ENCODE measurements around the gene MFAP2.
A peak's percentile ranks its signal among the peaks of the same experiment; 100 is the strongest.
"Not testable (repeated sequence)": the region's sequence is repeated elsewhere in the genome, so short reads cannot be mapped to it uniquely, and the experiment has no call there.

MFAP2 gene

DNA sequence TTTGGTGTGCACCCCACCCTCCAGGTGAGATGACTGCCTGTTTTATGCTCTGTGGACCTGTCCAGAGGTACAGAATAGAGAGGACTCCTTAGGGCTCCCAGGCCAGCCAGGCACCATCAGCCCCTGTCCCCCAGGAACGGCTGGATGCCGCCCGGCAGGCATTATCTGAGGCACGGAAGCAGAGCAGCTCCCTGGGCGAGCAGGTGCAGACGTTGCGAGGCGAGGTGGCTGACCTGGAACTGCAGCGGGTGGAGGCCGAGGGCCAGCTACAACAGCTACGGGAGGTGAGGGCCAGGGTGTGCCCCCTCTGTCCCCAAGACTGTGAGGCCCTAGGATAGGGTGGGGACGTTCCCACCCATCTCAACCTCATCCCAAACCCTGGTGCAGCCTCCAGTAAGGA is 10.8 kb downstream of the MFAP2 start:
- Histone ChIP-seq H3K36me3 (ENCODE audit: control insufficient read depth, insufficient read depth, low read length, severe bottlenecking) (peaks cover 9% of the 10 kb centered on the region), H3K27me3 (replicated peaks; ENCODE audit: control insufficient read depth, insufficient read depth, low read length) (no peaks in the 10 kb centered on the region), H3K4me3 (ENCODE audit: low read length) (no peak overlapping the region)

DNA sequence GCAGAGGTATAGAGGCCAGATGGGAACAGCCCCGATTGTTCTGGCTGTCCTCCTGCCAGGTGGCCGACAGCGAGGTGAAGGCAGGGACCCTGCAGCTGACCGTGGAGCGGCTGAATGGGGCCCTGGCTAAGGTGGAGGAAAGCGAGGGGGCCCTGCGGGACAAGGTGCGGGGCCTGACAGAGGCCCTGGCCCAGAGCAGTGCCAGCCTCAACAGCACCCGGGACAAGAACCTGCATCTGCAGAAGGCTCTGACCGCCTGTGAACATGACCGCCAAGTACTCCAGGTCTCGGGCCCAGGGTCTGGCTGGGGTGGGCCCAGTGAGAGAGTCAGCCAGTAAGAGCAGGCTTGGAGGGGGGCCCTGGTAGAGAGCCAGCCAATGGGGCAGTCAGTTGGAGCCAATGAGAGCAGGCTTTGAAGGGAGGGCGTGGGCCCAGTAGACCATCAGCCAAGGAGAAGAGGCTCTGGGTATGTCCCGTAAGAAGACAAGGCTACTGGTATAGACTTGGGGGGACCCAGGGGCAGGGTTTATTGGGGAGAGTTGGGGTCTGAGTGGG is 11.3 kb downstream of the MFAP2 start:
- no peaks in the 10 kb centered on the region for H3K9me3 ChIP-seq (ENCODE audit: control insufficient read depth, low read length)
- no peak overlapping the region for H3K4me3 ChIP-seq (ENCODE audit: low read length)
- H3K27me3 ChIP-seq (replicated peaks; ENCODE audit: control insufficient read depth, insufficient read depth, low read length), result no peaks in the 10 kb centered on the region
- peaks cover 9% of the 10 kb centered on the region for H3K36me3 ChIP-seq (ENCODE audit: control insufficient read depth, insufficient read depth, low read length, severe bottlenecking)
- peaks cover 5% of the 10 kb centered on the region for H3K4me1 ChIP-seq (ENCODE audit: control insufficient read depth, insufficient read depth, low read length)
- DNase-seq (ENCODE audit: low read depth), result no peak
- no peak overlapping the region for H3K9ac ChIP-seq (ENCODE audit: low read length)

More for the DNA sequence above, 10.8 kb downstream of the MFAP2 start:
- DNase-seq (ENCODE audit: low read depth), result no peak
- Histone ChIP-seq H3K9ac (ENCODE audit: low read length) (no peak overlapping the region), H3K9me3 (ENCODE audit: control insufficient read depth, low read length) (no peaks in the 10 kb centered on the region), H3K4me1 (ENCODE audit: control insufficient read depth, insufficient read depth, low read length) (peaks cover 5% of the 10 kb centered on the region)

DNA sequence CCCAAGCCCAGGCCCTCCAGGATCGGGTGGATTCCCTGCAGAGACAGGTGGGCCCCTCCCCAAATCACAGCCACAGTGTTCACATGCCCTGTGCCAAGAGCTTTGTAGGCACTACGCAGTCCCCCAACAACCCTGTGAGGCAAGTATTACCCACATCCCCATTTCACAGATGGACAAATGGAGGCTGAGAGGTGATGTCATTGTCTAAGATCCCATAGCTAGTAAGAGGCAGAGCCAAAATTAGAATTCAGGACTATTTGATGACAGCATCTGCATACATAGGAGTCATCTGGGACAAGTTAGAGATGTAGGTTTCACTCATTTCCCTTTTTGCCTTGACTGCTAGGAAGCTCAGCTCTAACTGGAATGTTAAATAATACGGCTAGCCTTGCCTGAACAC is 12.0 kb downstream of the MFAP2 start:
- no peaks in the 10 kb centered on the region for H3K27me3 ChIP-seq (replicated peaks; ENCODE audit: control insufficient read depth, insufficient read depth, low read length)
- no peak overlapping the region for H3K4me3 ChIP-seq (ENCODE audit: low read length)
- H3K9ac ChIP-seq (ENCODE audit: low read length), result no peak overlapping the region
- peaks cover 5% of the 10 kb centered on the region for H3K4me1 ChIP-seq (ENCODE audit: control insufficient read depth, insufficient read depth, low read length)
- no peaks in the 10 kb centered on the region for H3K9me3 ChIP-seq (ENCODE audit: control insufficient read depth, low read length)
- H3K36me3 ChIP-seq (ENCODE audit: control insufficient read depth, insufficient read depth, low read length, severe bottlenecking), result peaks cover 9% of the 10 kb centered on the region
- DNase-seq (ENCODE audit: low read depth), result no peak

DNA sequence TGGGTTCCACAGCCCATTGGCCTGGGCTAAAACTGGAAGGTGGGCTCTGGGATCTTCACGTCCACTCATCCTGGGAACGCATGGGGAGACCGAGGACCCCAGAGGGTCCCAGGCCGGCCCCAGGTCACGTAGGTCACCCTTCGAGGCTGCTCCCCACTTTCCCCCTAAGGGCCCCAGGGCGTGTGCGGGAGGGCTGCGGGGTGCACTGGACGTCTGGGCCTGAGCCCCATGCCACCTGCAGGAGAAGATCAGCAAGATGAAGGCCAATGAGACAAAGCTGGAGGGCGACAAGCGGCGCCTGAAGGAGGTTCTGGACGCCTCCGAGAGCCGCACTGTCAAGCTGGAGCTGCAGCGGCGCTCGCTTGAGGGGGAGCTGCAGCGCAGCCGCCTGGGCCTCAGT is 12.5 kb downstream of the MFAP2 start:
- Histone ChIP-seq H3K9me3 (ENCODE audit: control insufficient read depth, low read length) (no peaks in the 10 kb centered on the region), H3K4me1 (ENCODE audit: control insufficient read depth, insufficient read depth, low read length) (peaks cover 5% of the 10 kb centered on the region), H3K27me3 (replicated peaks; ENCODE audit: control insufficient read depth, insufficient read depth, low read length) (no peaks in the 10 kb centered on the region), H3K36me3 (ENCODE audit: control insufficient read depth, insufficient read depth, low read length, severe bottlenecking) (peaks cover 9% of the 10 kb centered on the region), H3K4me3 (ENCODE audit: low read length) (no peak overlapping the region), H3K9ac (ENCODE audit: low read length) (no peak overlapping the region)
- DNase-seq (ENCODE audit: low read depth), result no peak

DNA sequence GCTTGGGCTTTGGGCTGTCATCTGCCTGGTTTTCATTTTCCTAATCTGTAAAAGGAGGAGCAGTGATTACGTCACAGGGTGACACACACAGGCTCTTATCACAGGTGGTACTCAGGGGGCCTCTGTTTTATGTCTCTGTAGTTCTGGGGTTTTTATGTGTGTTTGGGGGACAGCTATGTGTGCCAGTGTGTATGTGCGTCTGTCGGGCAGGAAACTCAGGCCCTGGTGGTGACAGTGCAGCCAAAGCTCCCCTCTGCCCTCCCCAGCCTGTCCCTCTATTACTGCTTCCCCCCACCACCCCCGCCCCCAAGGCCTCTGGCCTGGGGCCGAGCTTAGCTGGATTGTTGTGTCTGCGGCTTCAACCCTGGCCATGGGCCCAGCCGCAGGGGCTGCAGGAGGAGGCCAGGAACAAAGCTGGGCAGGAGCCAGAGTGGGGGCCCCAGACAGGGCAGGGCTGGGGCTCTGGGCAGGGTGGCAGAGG is 13.3 kb downstream of the MFAP2 start:
- peaks cover 5% of the 10 kb centered on the region for H3K4me1 ChIP-seq (ENCODE audit: control insufficient read depth, insufficient read depth, low read length)
- peaks cover 9% of the 10 kb centered on the region for H3K36me3 ChIP-seq (ENCODE audit: control insufficient read depth, insufficient read depth, low read length, severe bottlenecking)
- peak; percentile 86 for DNase-seq (ENCODE audit: low read depth)
- peak overlapping the region; percentile 20 for H3K9ac ChIP-seq (ENCODE audit: low read length)
- H3K4me3 ChIP-seq (ENCODE audit: low read length), result no peak overlapping the region
- H3K9me3 ChIP-seq (ENCODE audit: control insufficient read depth, low read length), result no peaks in the 10 kb centered on the region
- no peaks in the 10 kb centered on the region for H3K27me3 ChIP-seq (replicated peaks; ENCODE audit: control insufficient read depth, insufficient read depth, low read length)

DNA sequence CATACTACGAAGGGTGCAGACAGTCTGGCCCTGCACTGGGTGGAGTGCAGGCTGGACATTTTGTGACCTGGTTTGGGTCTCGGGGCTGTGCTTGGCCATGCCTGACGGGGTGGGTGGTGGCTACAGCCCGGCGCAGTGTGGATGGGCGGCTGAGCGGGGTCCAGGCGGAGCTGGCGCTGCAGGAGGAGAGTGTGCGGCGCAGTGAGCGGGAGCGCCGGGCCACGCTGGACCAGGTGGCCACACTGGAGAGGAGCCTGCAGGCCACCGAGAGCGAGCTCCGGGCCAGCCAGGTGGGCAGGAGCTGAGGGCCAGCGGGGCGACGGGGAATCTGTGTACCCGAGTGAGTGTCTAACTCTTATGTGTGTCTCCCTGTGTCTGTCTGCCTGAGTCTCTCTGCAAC is 14.1 kb downstream of the MFAP2 start:
- H3K9me3 ChIP-seq (ENCODE audit: control insufficient read depth, low read length), result no peaks in the 10 kb centered on the region
- peaks cover 9% of the 10 kb centered on the region for H3K36me3 ChIP-seq (ENCODE audit: control insufficient read depth, insufficient read depth, low read length, severe bottlenecking)
- H3K4me1 ChIP-seq (ENCODE audit: control insufficient read depth, insufficient read depth, low read length), result peaks cover 8% of the 10 kb centered on the region
- no peak overlapping the region for H3K4me3 ChIP-seq (ENCODE audit: low read length)
- no peaks in the 10 kb centered on the region for H3K27me3 ChIP-seq (replicated peaks; ENCODE audit: control insufficient read depth, insufficient read depth, low read length)
- no peak overlapping the region for H3K9ac ChIP-seq (ENCODE audit: low read length)
- DNase-seq (ENCODE audit: low read depth), result no peak

DNA sequence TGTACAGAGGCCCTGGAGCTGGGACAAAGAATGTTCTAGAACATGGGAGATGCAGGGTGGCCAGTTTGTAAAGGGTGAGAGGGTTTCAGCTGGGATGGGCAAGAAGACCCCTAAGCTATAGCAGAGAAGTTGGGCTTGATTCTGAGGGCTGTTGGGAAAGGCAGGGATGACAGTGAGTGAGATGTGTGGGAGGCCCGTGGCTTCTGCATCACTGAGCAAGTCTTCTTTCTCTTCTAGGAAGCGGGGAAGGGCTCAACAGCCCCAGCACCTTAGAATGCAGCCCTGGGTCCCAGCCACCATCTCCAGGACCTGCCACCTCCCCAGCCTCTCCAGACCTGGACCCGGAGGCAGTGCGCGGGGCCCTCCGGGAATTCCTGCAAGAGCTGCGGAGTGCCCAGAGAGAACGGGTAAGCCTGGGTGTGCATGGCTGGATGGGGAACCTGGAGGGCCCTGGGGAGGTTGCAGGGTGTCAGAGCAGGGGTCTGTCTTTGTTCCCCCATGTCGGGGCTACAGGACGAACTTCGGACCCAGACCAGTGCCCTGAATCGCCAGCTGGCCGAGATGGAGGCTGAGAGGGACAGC is 14.8 kb downstream of the MFAP2 start:
- no peaks in the 10 kb centered on the region for H3K27me3 ChIP-seq (replicated peaks; ENCODE audit: control insufficient read depth, insufficient read depth, low read length)
- H3K9ac ChIP-seq (ENCODE audit: low read length), result no peak overlapping the region
- no peak overlapping the region for H3K4me3 ChIP-seq (ENCODE audit: low read length)

DNA sequence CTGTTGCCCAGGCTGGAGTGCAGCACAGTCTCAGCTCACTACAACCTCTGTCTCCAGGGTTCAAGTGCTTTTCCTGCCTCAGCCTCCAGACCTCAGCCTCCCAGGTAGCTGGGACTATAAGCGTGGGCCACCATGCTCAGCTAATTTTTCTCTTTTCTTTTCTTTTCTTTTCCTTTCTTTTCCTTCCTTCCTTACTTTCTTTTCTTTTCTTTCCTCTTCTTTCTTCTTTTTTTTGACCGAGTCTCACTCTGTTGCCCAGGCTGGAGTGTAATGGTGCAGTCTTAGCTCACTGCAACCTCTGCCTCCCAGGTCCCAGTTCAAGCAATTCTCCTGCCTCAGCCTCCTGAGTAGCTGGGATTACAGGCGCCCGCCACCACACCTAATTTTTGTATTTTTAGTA is 16.3 kb downstream of the MFAP2 start:
- not testable (repeated sequence) for H3K36me3 ChIP-seq (ENCODE audit: control insufficient read depth, insufficient read depth, low read length, severe bottlenecking); H3K9ac ChIP-seq (ENCODE audit: low read length); DNase-seq (ENCODE audit: low read depth); H3K27me3 ChIP-seq (replicated peaks; ENCODE audit: control insufficient read depth, insufficient read depth, low read length); H3K4me3 ChIP-seq (ENCODE audit: low read length); H3K9me3 ChIP-seq (ENCODE audit: control insufficient read depth, low read length)
- H3K4me1 ChIP-seq (ENCODE audit: control insufficient read depth, insufficient read depth, low read length), result peaks cover 10% of the 10 kb centered on the region

More for the DNA sequence above, 14.8 kb downstream of the MFAP2 start:
- no peak for DNase-seq (ENCODE audit: low read depth)
- H3K4me1 ChIP-seq (ENCODE audit: control insufficient read depth, insufficient read depth, low read length), result peaks cover 10% of the 10 kb centered on the region
- H3K9me3 ChIP-seq (ENCODE audit: control insufficient read depth, low read length), result no peaks in the 10 kb centered on the region
- peaks cover 9% of the 10 kb centered on the region for H3K36me3 ChIP-seq (ENCODE audit: control insufficient read depth, insufficient read depth, low read length, severe bottlenecking)

DNA sequence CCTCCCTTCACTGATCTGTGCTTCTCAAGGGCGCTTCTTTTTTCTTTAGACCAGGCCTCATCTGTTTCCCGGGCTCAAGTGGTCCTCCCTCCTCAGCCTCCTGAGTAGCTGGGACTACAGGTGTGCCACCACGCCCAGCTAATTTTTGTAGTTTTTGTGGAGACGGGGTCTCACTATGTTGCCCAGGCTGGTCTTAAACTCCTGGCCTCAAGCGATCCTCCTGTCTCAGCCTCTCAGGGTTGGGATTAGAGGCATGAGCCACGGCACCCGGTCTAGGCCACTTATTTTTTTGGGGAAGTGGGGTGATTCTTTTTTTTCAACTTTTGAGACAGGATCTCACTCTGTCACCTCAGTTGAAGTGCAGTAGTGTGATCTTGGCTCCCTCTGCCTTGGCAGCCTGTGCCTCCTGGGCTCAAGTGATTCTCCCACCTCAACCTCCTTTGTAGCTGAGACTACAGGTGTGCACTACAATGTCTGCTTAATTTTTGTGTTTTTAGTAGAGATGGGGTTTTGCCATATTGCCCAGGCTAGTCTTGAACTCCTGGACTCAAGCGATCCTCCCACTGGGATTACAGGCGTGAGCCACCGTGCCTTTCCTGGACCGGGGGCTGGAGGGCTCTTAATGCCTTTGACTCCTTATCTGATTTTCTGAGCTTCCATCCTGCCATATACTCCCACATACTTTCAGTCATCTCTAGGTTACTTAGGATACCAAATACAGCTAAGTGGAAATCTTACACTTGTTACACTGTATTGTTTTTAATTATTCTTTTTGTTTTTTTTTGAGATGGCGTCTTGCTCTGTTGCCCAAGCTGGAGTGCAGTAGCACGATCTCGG is 18.9 kb downstream of the MFAP2 start:
- H3K9ac ChIP-seq (ENCODE audit: low read length), result peak overlapping the region; percentile 85
- H3K27me3 ChIP-seq (replicated peaks; ENCODE audit: control insufficient read depth, insufficient read depth, low read length), result no peaks in the 10 kb centered on the region
- H3K36me3 ChIP-seq (ENCODE audit: control insufficient read depth, insufficient read depth, low read length, severe bottlenecking), result peaks cover 9% of the 10 kb centered on the region
- H3K4me1 ChIP-seq (ENCODE audit: control insufficient read depth, insufficient read depth, low read length), result peaks cover 6% of the 10 kb centered on the region
- peak overlapping the region; percentile 76 for H3K4me3 ChIP-seq (ENCODE audit: low read length)
- no peak for DNase-seq (ENCODE audit: low read depth)
- no peaks in the 10 kb centered on the region for H3K9me3 ChIP-seq (ENCODE audit: control insufficient read depth, low read length)

DNA sequence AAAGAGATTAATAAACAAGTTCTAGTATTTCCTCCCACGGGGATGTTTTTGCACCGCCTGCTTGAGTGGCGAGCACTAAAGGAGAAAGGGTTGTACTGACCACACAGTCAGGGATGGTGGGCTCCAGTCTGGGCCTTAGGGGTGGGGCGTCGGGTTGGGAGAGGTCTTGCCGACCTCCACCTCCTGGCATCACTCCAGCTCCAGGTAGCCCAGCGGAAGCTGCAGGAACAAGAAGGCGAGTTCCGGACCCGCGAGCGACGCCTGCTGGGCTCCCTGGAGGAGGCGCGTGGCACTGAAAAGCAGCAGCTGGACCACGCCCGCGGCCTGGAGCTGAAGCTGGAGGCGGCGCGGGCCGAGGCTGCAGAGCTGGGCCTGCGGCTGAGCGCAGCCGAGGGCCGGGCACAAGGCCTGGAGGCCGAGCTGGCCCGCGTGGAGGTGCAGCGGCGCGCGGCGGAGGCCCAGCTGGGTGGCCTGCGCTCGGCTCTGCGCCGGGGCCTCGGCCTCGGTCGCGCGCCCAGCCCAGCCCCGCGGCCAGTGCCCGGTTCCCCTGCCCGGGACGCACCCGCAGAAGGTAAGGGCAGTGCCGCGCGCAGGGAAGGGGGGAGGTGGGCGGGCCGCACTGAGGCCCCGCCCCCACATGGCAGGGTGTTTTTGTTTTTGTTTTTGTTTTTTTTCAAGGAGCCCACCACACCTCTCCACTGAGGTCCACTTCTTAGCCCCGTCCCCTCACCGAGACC is 19.7 kb downstream of the MFAP2 start:
- DNase-seq (ENCODE audit: low read depth), result peak; percentile 92
- peak overlapping the region; percentile 76 for H3K4me3 ChIP-seq (ENCODE audit: low read length)

DNA sequence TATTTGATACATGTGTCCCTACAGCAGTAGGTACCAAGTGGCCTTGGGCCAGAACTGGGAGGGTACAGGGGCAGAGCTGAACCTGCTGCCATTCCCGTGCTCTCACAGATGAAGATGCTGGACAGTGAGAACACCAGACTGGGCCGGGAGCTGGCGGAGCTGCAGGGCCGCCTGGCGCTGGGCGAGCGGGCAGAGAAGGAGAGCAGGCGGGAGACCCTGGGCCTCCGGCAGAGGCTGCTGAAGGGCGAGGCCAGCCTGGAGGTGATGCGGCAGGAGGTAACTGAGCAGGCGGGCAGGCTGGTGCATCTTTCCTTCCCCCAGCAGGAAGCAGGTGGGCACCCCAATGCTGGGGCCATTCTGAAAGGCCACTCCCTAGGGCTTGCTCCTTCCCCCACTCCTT is 21.9 kb downstream of the MFAP2 start:
- Histone ChIP-seq H3K36me3 (ENCODE audit: control insufficient read depth, insufficient read depth, low read length, severe bottlenecking) (no peaks in the 10 kb centered on the region), H3K4me1 (ENCODE audit: control insufficient read depth, insufficient read depth, low read length) (peaks cover 14% of the 10 kb centered on the region), H3K27me3 (replicated peaks; ENCODE audit: control insufficient read depth, insufficient read depth, low read length) (no peaks in the 10 kb centered on the region), H3K4me3 (ENCODE audit: low read length) (no peak overlapping the region), H3K9me3 (ENCODE audit: control insufficient read depth, low read length) (no peaks in the 10 kb centered on the region), H3K9ac (ENCODE audit: low read length) (no peak overlapping the region)
- DNase-seq (ENCODE audit: low read depth), result no peak

More for the DNA sequence above, 19.7 kb downstream of the MFAP2 start:
- Histone ChIP-seq H3K4me1 (ENCODE audit: control insufficient read depth, insufficient read depth, low read length) (peaks cover 9% of the 10 kb centered on the region), H3K9me3 (ENCODE audit: control insufficient read depth, low read length) (no peaks in the 10 kb centered on the region), H3K36me3 (ENCODE audit: control insufficient read depth, insufficient read depth, low read length, severe bottlenecking) (peaks cover 2% of the 10 kb centered on the region), H3K27me3 (replicated peaks; ENCODE audit: control insufficient read depth, insufficient read depth, low read length) (no peaks in the 10 kb centered on the region), H3K9ac (ENCODE audit: low read length) (peak overlapping the region; percentile 85)
